ENCODE measurements around the gene IL36G.

The IL36G gene

GRCh38 chr2:112967023-112967422, 10.8 kb upstream of the IL36G start:
- H3K4me1 ChIP-seq (ENCODE audit: low read length), result peaks cover 22% of the 10 kb centered on the region
- H3F3A ChIP-seq (ENCODE audit: insufficient read depth, low read length), result no peaks in the 10 kb centered on the region
- H3K79me2 ChIP-seq (ENCODE audit: low read length), result no peaks in the 10 kb centered on the region
- H3K27ac ChIP-seq (ENCODE audit: low read length), result no peak overlapping the region
- no peaks in the 10 kb centered on the region for H3K9me2 ChIP-seq (replicated peaks; ENCODE audit: insufficient read depth, low read length)
- no peaks in the 10 kb centered on the region for H3K27me3 ChIP-seq (replicated peaks; ENCODE audit: insufficient read depth, low read length)
- H2AFZ ChIP-seq (ENCODE audit: low read length), result no peak overlapping the region
- H4K20me1 ChIP-seq (ENCODE audit: insufficient read depth, low read length), result no peaks in the 10 kb centered on the region
- no peak for DNase-seq
- no peak overlapping the region for H3K9ac ChIP-seq (ENCODE audit: low read length)
- TF ChIP-seq EZH2phosphoT487 (IDR thresholded peaks at IDR 0.05; ENCODE audit: low read length), result no peak
- TF ChIP-seq, protein P1, sequence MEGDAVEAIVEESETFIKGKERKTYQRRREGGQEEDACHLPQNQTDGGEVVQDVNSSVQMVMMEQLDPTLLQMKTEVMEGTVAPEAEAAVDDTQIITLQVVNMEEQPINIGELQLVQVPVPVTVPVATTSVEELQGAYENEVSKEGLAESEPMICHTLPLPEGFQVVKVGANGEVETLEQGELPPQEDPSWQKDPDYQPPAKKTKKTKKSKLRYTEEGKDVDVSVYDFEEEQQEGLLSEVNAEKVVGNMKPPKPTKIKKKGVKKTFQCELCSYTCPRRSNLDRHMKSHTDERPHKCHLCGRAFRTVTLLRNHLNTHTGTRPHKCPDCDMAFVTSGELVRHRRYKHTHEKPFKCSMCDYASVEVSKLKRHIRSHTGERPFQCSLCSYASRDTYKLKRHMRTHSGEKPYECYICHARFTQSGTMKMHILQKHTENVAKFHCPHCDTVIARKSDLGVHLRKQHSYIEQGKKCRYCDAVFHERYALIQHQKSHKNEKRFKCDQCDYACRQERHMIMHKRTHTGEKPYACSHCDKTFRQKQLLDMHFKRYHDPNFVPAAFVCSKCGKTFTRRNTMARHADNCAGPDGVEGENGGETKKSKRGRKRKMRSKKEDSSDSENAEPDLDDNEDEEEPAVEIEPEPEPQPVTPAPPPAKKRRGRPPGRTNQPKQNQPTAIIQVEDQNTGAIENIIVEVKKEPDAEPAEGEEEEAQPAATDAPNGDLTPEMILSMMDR (IDR thresholded peaks at IDR 0.05; ENCODE audit: low read length), result no peak
- no peak for TF ChIP-seq EZH2 (optimal IDR thresholded peaks at IDR 0.05; ENCODE audit: low read depth, low read length)
- no peaks in the 10 kb centered on the region for H3K36me3 ChIP-seq (replicated peaks; ENCODE audit: insufficient read depth, low read length)
- no peaks in the 10 kb centered on the region for H3K9me3 ChIP-seq (replicated peaks; ENCODE audit: insufficient read depth, low read length)
- H3K4me3 ChIP-seq (ENCODE audit: low read length), result no peak overlapping the region
- H3K4me2 ChIP-seq (ENCODE audit: low read depth, low read length), result no peak overlapping the region

GRCh38 chr2:112972423-112973086, 5.3 kb upstream of the IL36G start:
- H3K9me3 ChIP-seq (replicated peaks; ENCODE audit: insufficient read depth, low read length), result no peaks in the 10 kb centered on the region
- no peak overlapping the region for H3K4me2 ChIP-seq (ENCODE audit: low read depth, low read length)
- H4K20me1 ChIP-seq (ENCODE audit: insufficient read depth, low read length), result no peaks in the 10 kb centered on the region
- H3K9ac ChIP-seq (ENCODE audit: low read length), result no peak overlapping the region
- no peaks in the 10 kb centered on the region for H3K27me3 ChIP-seq (replicated peaks; ENCODE audit: insufficient read depth, low read length)
- DNase-seq, result no peak
- no peaks in the 10 kb centered on the region for H3F3A ChIP-seq (ENCODE audit: insufficient read depth, low read length)
- TF ChIP-seq EZH2phosphoT487 (IDR thresholded peaks at IDR 0.05; ENCODE audit: low read length) (no peak), EZH2 (optimal IDR thresholded peaks at IDR 0.05; ENCODE audit: low read depth, low read length) (no peak)
- TF ChIP-seq, protein P1 (IDR thresholded peaks at IDR 0.05; ENCODE audit: low read length), result no peak
- H2AFZ ChIP-seq (ENCODE audit: low read length), result no peak overlapping the region
- H3K4me1 ChIP-seq (ENCODE audit: low read length), result 0 out of 2 replicates have a peak, but pooled peaks cover 5% of the 10 kb centered on the region
- no peaks in the 10 kb centered on the region for H3K36me3 ChIP-seq (replicated peaks; ENCODE audit: insufficient read depth, low read length)
- H3K4me3 ChIP-seq (ENCODE audit: low read length), result no peak overlapping the region
- no peaks in the 10 kb centered on the region for H3K9me2 ChIP-seq (replicated peaks; ENCODE audit: insufficient read depth, low read length)
- no peak overlapping the region for H3K27ac ChIP-seq (ENCODE audit: low read length)
- H3K79me2 ChIP-seq (ENCODE audit: low read length), result no peaks in the 10 kb centered on the region

DNA sequence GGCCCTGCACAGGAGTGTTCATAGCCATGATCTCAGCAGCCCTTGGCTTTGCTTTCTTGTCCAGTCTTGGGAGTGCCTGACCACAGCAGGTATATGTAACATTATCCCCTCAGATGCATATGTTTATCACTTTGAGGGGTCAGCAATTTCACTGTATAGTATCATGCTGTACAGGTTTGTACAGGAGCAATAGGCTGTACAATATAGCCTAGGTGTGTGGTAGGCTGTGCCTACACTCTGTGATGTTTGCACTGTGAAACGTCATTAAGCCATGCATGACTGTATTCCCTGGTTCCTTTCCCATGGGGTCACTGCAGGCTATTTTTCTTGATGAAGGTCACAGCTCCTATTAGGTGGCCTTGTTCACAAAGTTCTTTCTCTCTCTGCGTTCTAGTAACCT, 4.7 kb upstream of the IL36G start:
- Histone ChIP-seq H3K4me3 (ENCODE audit: low read length) (no peak overlapping the region), H3K79me2 (ENCODE audit: low read length) (no peaks in the 10 kb centered on the region), H3K9me3 (replicated peaks; ENCODE audit: insufficient read depth, low read length) (no peaks in the 10 kb centered on the region), H3K9ac (ENCODE audit: low read length) (no peak overlapping the region), H4K20me1 (ENCODE audit: insufficient read depth, low read length) (no peaks in the 10 kb centered on the region), H3K4me1 (ENCODE audit: low read length) (0 out of 2 replicates have a peak, but pooled peaks cover 5% of the 10 kb centered on the region), H3K4me2 (ENCODE audit: low read depth, low read length) (no peak overlapping the region), H3K9me2 (replicated peaks; ENCODE audit: insufficient read depth, low read length) (no peaks in the 10 kb centered on the region), H3K27me3 (replicated peaks; ENCODE audit: insufficient read depth, low read length) (no peaks in the 10 kb centered on the region), H3K27ac (ENCODE audit: low read length) (no peak overlapping the region), H2AFZ (ENCODE audit: low read length) (no peak overlapping the region), H3K36me3 (replicated peaks; ENCODE audit: insufficient read depth, low read length) (no peaks in the 10 kb centered on the region), H3F3A (ENCODE audit: insufficient read depth, low read length) (no peaks in the 10 kb centered on the region)
- no peak for DNase-seq
- TF ChIP-seq, protein P1 (IDR thresholded peaks at IDR 0.05; ENCODE audit: low read length), result no peak
- TF ChIP-seq EZH2 (optimal IDR thresholded peaks at IDR 0.05; ENCODE audit: low read depth, low read length) (no peak), EZH2phosphoT487 (IDR thresholded peaks at IDR 0.05; ENCODE audit: low read length) (no peak)
